T-cell (primary cell): Measurements from ENCODE around the gene DYNC1H1. TPM values are rescaled to one million over a fixed set of nuclear protein-coding genes. Genes with fewer than 3 reads are reported as not detected.

Source experiments
- ATAC-seq, 4 experiments: fragments of 200-7000 bp in 3 of 4; fragments of 150-1000 bp in 1 of 4; cut with Tn5 transposase; replicated peaks in 1 of 4; 1 replicate in 3 of 4; 2 replicates in 1 of 4; pipeline ENCODE4 v1.10.0; 2021; ENCODE audit warnings: moderate library complexity in 3 of 4, mild to moderate bottlenecking in 2 of 4, moderate number of reproducible peaks in 1 of 4
- CTCF ChIA-PET, 2 donors: fragments of 300-600 bp; sonication (Branson Sonifier 250); formaldehyde crosslinking; loops; one replicate each; lab custom pipeline; 2022; ENCODE audit warnings: antibody characterized with exemption in 2 of 2; lab: Charles Lee
- POLR2A ChIA-PET, 2 donors: fragments of 300-600 bp; sonication (Branson Sonifier 250); formaldehyde crosslinking; loops; one replicate each; lab custom pipeline; 2022; ENCODE audit warnings: antibody characterized with exemption in 2 of 2; lab: Charles Lee
- DNase-seq, 35 experiments: peaks; one replicate each; pipeline versions ENCODE4 v3.0.0 to v3.0.0-alpha.2; 2013 to 2023
- H3K27ac ChIP-seq: one replicate; pipeline ENCODE4 v1.5.1; 2013; ENCODE audit warnings: low read length
- H3K27me3 ChIP-seq, 2 experiments: replicated peaks in 1 of 2; 1 replicate in 1 of 2; 2 replicates in 1 of 2; pipeline versions ENCODE4 v1.6.1 to v1.7.0; 2013; ENCODE audit warnings: low read length in 1 of 2, mixed read lengths in 1 of 2; ENCODE audit not compliant: control insufficient read depth in 2 of 2, insufficient read depth in 2 of 2; ENCODE audit errors: extremely low read depth in 1 of 2
- H3K36me3 ChIP-seq, 2 donors: 1 replicate in 1 of 2; 2 replicates in 1 of 2; pipeline versions ENCODE4 v1.6.1 to v1.7.0; 2013; ENCODE audit warnings: low read length in 1 of 2; ENCODE audit not compliant: control insufficient read depth in 2 of 2, insufficient read depth in 1 of 2; ENCODE audit errors: extremely low read depth in 1 of 2
- H3K4me1 ChIP-seq, 2 experiments: 1 replicate in 1 of 2; 2 replicates in 1 of 2; pipeline versions ENCODE4 v1.6.1 to v1.7.0; 2013; ENCODE audit warnings: low read length in 2 of 2, mixed read lengths in 1 of 2; ENCODE audit not compliant: insufficient read depth in 2 of 2, control insufficient read depth in 1 of 2; ENCODE audit errors: extremely low read depth in 1 of 2
- H3K4me3 ChIP-seq, 2 donors: 1 replicate in 1 of 2; 2 replicates in 1 of 2; pipeline versions ENCODE4 v1.5.1 to v1.7.0; 2013; ENCODE audit warnings: mild to moderate bottlenecking in 2 of 2, low read length in 1 of 2, moderate library complexity in 1 of 2; ENCODE audit not compliant: control insufficient read depth in 1 of 2; ENCODE audit errors: extremely low read depth in 1 of 2
- H3K9me3 ChIP-seq: 2 replicates; pipeline ENCODE4 v1.7.0; 2013
- H3K27ac Mint-ChIP-seq, 2 donors: one replicate each; pipeline ENCODE4 v1.8.0; 2020 to 2021; ENCODE audit warnings: mild to moderate bottlenecking in 2 of 2, mixed read lengths in 2 of 2
- H3K27me3 Mint-ChIP-seq, 2 donors: one replicate each; pipeline ENCODE4 v1.8.0; 2021 to 2022; ENCODE audit warnings: mixed read lengths in 2 of 2
- H3K36me3 Mint-ChIP-seq: one replicate; pipeline ENCODE4 v1.8.0; 2021; ENCODE audit warnings: mixed read lengths
- H3K4me1 Mint-ChIP-seq, 3 donors: one replicate each; pipeline ENCODE4 v1.8.0; 2020 to 2022; ENCODE audit warnings: mixed read lengths in 3 of 3, mild to moderate bottlenecking in 1 of 3
- H3K4me3 Mint-ChIP-seq, 3 donors: one replicate each; pipeline ENCODE4 v1.8.0; 2020 to 2022; ENCODE audit warnings: mild to moderate bottlenecking in 3 of 3, mixed read lengths in 3 of 3, moderate library complexity in 3 of 3
- H3K9me3 Mint-ChIP-seq, 3 donors: one replicate each; pipeline ENCODE4 v1.8.0; 2020 to 2022; ENCODE audit warnings: mixed read lengths in 3 of 3
- WGBS: methylation state at CpG from one replicate; pipeline ENCODE4 v1.1.5; 2013; ENCODE audit warnings: missing lambda C conversion rate; ENCODE audit not compliant: insufficient coverage; 5-methylcytosine and 5-hydroxymethylcytosine counted together
- total RNA-seq, 35 experiments: library from RNA in 6 of 35; stranded (reverse) in 6 of 35; fragments of 120-200 nt in 1 of 35; gene quantifications; one replicate each; pipeline versions ENCODE4 v1.2.1 to v1.2.4 and lab custom pipeline; 2013 to 2026

Gene DYNC1H1
- total RNA-seq, 5 donors from 2014 or later (not counting 1 experiment from before 2014, with no cell fraction given): 271 to 310 (median 279) TPM

GRCh38 chr14:101954501-101954900, 9.9 kb upstream of the DYNC1H1 start:
- Histone ChIP-seq H3K4me1 (peaks cover 0 to 1% of the 10 kb centered on the region in 2 experiments), H3K27ac (no peak overlapping the region), H3K27me3 (no peaks in the 10 kb centered on the region), H3K4me3 (no peak overlapping the region), H3K9me3 (no peaks in the 10 kb centered on the region), H3K36me3 (no peaks in the 10 kb centered on the region)
- ChIA-PET POLR2A (interaction anchor here in 1 of 2 donors (0.6 kb wide), 1 partner anchor 359 kb away, joined by 5 read pairs; no protein-coding TSS in a partner anchor), CTCF (no interaction called here)
- H3K27me3 Mint-ChIP-seq: no peaks in the 10 kb centered on the region
- ATAC-seq (no peak), DNase-seq (no peak)
- H3K36me3 Mint-ChIP-seq: no peaks in the 10 kb centered on the region
- no peak overlapping the region for H3K27ac Mint-ChIP-seq
- 88% methylated on average over 3 of the region's 6 CpGs for WGBS
- no peaks in the 10 kb centered on the region for H3K9me3 Mint-ChIP-seq
- H3K4me1 Mint-ChIP-seq: peaks cover 0 to 6% (median 1%) of the 10 kb centered on the region in 3 donors
- H3K4me3 Mint-ChIP-seq: no peak overlapping the region

GRCh38 chr14:101955695-101956161, 8.6 kb upstream of the DYNC1H1 start:
- H3K27me3 Mint-ChIP-seq: no peaks in the 10 kb centered on the region
- Histone ChIP-seq H3K4me1 (peaks cover 0 to under 1% of the 10 kb centered on the region in 2 experiments), H3K27ac (no peak overlapping the region), H3K27me3 (peaks cover 0 to 3% of the 10 kb centered on the region in 2 experiments), H3K9me3 (no peaks in the 10 kb centered on the region), H3K4me3 (no peak overlapping the region), H3K36me3 (no peaks in the 10 kb centered on the region)
- H3K9me3 Mint-ChIP-seq: no peaks in the 10 kb centered on the region
- peaks cover 6 to 10% (median 8%) of the 10 kb centered on the region in 3 donors for H3K4me1 Mint-ChIP-seq
- no peak overlapping the region for H3K4me3 Mint-ChIP-seq
- whole genome bisulfite sequencing: 92% methylated on average over 21 of the region's 34 CpGs
- no peak for ATAC-seq
- no peak for DNase-seq
- no peaks in the 10 kb centered on the region for H3K36me3 Mint-ChIP-seq
- H3K27ac Mint-ChIP-seq: no peak overlapping the region
- POLR2A ChIA-PET: no interaction called here
- CTCF ChIA-PET: interaction anchor here in 1 of 2 donors (0.8 kb wide), 1 partner anchor 10 kb away, joined by 3 read pairs; no protein-coding TSS in a partner anchor

DNA sequence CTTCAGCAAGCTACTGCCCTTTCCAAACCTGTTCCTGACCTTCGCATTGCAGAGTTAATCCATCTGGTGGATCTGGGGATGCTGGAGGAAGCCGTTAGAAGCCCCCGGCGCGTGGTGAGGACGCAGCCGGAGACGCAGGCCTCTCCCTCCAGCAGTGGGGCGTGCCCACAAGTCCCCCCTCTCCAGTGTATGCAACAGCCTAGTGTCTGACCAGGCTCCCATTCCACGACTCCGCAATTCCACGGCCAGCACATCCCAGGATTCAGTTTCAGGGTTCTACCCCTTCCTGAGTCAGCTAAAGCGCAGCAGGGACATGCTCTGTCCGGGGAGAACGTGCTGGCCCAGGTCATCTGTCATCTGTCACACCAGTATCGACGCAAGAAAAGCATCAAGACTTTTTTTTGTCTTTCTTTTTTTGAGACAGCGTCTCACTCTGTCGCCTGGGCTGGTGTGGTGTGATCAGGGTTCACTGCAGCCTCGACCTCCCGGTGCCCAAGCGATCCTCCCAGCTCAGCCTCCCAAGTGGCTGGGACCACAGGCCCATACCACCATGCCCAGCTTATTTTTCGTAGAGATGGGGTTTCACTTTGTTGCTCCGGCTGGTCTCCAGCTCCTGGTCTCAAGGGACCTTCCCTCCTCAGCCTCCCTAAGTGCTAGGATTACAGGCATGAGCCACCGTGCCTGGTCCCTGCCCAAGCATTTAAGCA, 8.0 kb upstream of the DYNC1H1 start:
- no peak overlapping the region for H3K27ac ChIP-seq
- no peak for DNase-seq
- 89% methylated on average over 23 of the region's 25 CpGs for WGBS
- Mint-ChIP-seq H3K9me3 (no peaks in the 10 kb centered on the region), H3K27me3 (no peaks in the 10 kb centered on the region), H3K27ac (no peak overlapping the region), H3K4me1 (peaks cover 12 to 14% (median 14%) of the 10 kb centered on the region in 3 donors), H3K36me3 (no peaks in the 10 kb centered on the region), H3K4me3 (no peak overlapping the region)
- H3K4me3 ChIP-seq: no peak overlapping the region
- H3K36me3 ChIP-seq: no peaks in the 10 kb centered on the region
- CTCF ChIA-PET: interaction anchor here in 1 of 2 donors (0.8 kb wide), 1 partner anchor 11 kb away, joined by 3 read pairs; no protein-coding TSS in a partner anchor
- H3K9me3 ChIP-seq: no peaks in the 10 kb centered on the region
- H3K4me1 ChIP-seq: peaks cover 0 to 7% of the 10 kb centered on the region in 2 experiments
- ATAC-seq: no peak
- H3K27me3 ChIP-seq: peaks cover 0 to 5% of the 10 kb centered on the region in 2 experiments
- POLR2A ChIA-PET: no interaction called here

DNA sequence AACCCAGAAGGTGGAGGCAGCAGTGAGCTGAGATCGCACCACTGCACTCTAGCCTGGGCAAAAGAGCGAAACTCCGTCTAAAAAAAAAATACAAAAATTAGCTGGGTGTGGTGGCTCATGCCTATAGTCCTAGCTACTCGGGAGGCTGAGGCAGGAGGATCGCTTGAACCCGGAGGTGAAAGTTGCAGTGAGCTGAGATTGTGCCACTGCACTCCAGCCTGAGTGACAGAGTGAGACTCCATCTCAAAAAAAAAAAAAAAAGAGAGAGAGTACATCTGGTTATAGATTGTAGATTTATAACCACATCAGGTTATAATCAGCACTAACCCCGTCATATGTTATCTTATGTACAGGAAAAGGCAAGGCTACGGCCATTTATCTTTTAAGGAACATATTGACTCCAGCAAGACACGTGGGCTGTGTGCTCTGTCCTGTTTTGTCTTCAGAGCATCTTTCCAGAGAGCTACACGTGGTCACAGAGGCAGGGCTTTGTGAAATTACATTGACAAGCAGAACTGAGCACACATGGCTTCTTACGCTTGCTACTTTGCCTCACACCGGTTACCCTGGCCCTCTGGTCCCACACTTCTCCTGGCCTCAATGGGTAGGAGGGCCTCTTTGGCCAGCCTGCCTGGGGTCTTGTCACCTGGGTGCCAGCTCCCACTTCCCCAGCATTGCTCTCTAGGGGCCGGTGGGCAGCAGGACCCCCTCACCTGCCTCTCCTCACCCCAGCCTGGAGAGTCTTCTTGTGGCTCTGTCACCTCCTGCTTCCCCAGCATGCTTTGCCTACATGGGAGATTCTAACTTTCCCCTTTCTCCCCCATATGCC, 6.8 kb upstream of the DYNC1H1 start:
- Histone ChIP-seq H3K9me3 (no peaks in the 10 kb centered on the region), H3K36me3 (no peaks in the 10 kb centered on the region), H3K27me3 (peaks cover 0 to 9% of the 10 kb centered on the region in 2 experiments), H3K4me1 (peaks cover 0 to 8% of the 10 kb centered on the region in 2 experiments), H3K4me3 (no peak overlapping the region), H3K27ac (no peak overlapping the region)
- ATAC-seq (no peak), DNase-seq (no peak)
- no peak overlapping the region for H3K27ac Mint-ChIP-seq
- no peaks in the 10 kb centered on the region for H3K36me3 Mint-ChIP-seq
- peaks cover 14 to 15% (median 14%) of the 10 kb centered on the region in 3 donors for H3K4me1 Mint-ChIP-seq
- ChIA-PET POLR2A (interaction anchor here in 1 of 2 donors (0.5 to 1.0 kb wide), 3 partner anchors 9 to 355 kb away, joined by 3 to 4 read pairs (median 4); no protein-coding TSS in a partner anchor), CTCF (interaction anchor here (0.6 to 0.7 kb wide), 2 partner anchors 44 to 45 kb away, joined by 3 read pairs; no protein-coding TSS in a partner anchor)
- H3K27me3 Mint-ChIP-seq: no peaks in the 10 kb centered on the region
- no peaks in the 10 kb centered on the region for H3K9me3 Mint-ChIP-seq
- H3K4me3 Mint-ChIP-seq: no peak overlapping the region
- WGBS: 83% methylated on average over 6 of the region's 13 CpGs

- H3K27ac ChIP-seq: no peak overlapping the region
- Mint-ChIP-seq H3K27me3 (no peaks in the 10 kb centered on the region), H3K4me1 (peaks cover 14 to 15% (median 14%) of the 10 kb centered on the region in 3 donors), H3K9me3 (no peaks in the 10 kb centered on the region), H3K27ac (no peak overlapping the region), H3K4me3 (no peak overlapping the region), H3K36me3 (no peaks in the 10 kb centered on the region)
- no peak overlapping the region for H3K4me3 ChIP-seq
- peaks cover 0 to 9% of the 10 kb centered on the region in 2 experiments for H3K27me3 ChIP-seq
- H3K4me1 ChIP-seq: peaks cover 0 to 10% of the 10 kb centered on the region in 2 experiments
- H3K9me3 ChIP-seq: no peaks in the 10 kb centered on the region
- H3K36me3 ChIP-seq: no peaks in the 10 kb centered on the region
- DNase-seq (no peak), ATAC-seq (no peak)
- WGBS: 82% methylated on average over 4 of the region's 11 CpGs
- POLR2A ChIA-PET: interaction anchor here in 1 of 2 donors (1.0 kb wide), 1 partner anchor 185 kb away, joined by 3 read pairs; no protein-coding TSS in a partner anchor
- CTCF ChIA-PET: no interaction called here
Observed at GRCh38 chr14:101958418-101959180, 5.8 kb upstream of the DYNC1H1 start.
